Measurements from ENCODE around the gene PMAIP1. TPM values are rescaled to one million over a fixed set of nuclear protein-coding genes. Genes with fewer than 3 reads are reported as not detected.

The PMAIP1 gene
- total RNA-seq, 3 donors from 2014 or later: 1.2 to 2.2 (median 2.1) TPM

- no peak for DNase-seq
- Histone ChIP-seq H3K36me3 (ENCODE audit: low read depth) (no peaks in the 10 kb centered on the region), H3K4me1 (ENCODE audit: low read depth) (peaks cover 12% of the 10 kb centered on the region), H3K4me3 (no peak overlapping the region), H3K9me3 (no peaks in the 10 kb centered on the region)
- intact Hi-C loops (cut with DNase I, micrococcal nuclease): no loop called here
- no peak for ATAC-seq
- TF ChIP-seq CTCF (IDR thresholded peaks at IDR 0.05): no peak
Measured at GRCh38 chr18:59902993-59903610, 3.3 kb downstream of the PMAIP1 start.

- no peak for ATAC-seq
- intact Hi-C loops (cut with DNase I, micrococcal nuclease): no loop called here
- no peak for TF ChIP-seq CTCF (IDR thresholded peaks at IDR 0.05)
- Histone ChIP-seq H3K9me3 (no peaks in the 10 kb centered on the region), H3K36me3 (ENCODE audit: low read depth) (no peaks in the 10 kb centered on the region), H3K4me3 (no peak overlapping the region), H3K4me1 (ENCODE audit: low read depth) (peaks cover 5% of the 10 kb centered on the region)
- no peak for DNase-seq
Measured at GRCh38 chr18:59904011-59904601, 4.3 kb downstream of the PMAIP1 start.

GRCh38 chr18:59905686-59906091, 5.9 kb downstream of the PMAIP1 start:
- Histone ChIP-seq H3K9me3 (no peaks in the 10 kb centered on the region), H3K36me3 (ENCODE audit: low read depth) (no peaks in the 10 kb centered on the region), H3K4me1 (ENCODE audit: low read depth) (peaks cover 5% of the 10 kb centered on the region), H3K4me3 (no peak overlapping the region)
- no peak for TF ChIP-seq CTCF (IDR thresholded peaks at IDR 0.05)
- intact Hi-C loops (cut with DNase I, micrococcal nuclease): no loop called here
- no peak for DNase-seq
- no peak for ATAC-seq

DNA sequence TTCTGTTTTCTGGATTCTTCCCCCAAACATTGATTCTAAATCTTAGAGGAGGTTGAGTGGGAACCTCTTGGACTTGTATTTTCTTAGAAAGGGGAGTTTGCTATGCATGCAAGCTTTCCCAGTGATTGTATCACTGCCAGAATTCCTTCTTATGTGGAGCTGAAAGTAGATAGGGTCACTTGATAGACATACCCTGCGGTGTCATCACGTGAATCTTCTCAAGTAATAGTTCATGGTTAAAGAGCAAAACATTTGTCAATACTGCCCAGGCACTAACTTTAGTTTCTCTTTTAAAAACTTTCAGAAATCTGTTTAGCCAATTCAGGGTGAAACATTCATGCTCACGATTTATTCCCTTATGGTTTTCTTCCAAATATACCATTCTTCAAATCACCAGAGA, 6.4 kb downstream of the PMAIP1 start:
- TF ChIP-seq CTCF (IDR thresholded peaks at IDR 0.05): no peak
- Histone ChIP-seq H3K36me3 (ENCODE audit: low read depth) (no peaks in the 10 kb centered on the region), H3K9me3 (no peaks in the 10 kb centered on the region), H3K4me3 (no peak overlapping the region), H3K4me1 (ENCODE audit: low read depth) (peaks cover 2% of the 10 kb centered on the region)
- ATAC-seq: no peak
- intact Hi-C loops (cut with DNase I, micrococcal nuclease): no loop called here
- DNase-seq: no peak

- Histone ChIP-seq H3K4me1 (ENCODE audit: low read depth) (no peaks in the 10 kb centered on the region), H3K36me3 (ENCODE audit: low read depth) (no peaks in the 10 kb centered on the region), H3K4me3 (no peak overlapping the region), H3K9me3 (no peaks in the 10 kb centered on the region)
- intact Hi-C loops (cut with DNase I, micrococcal nuclease): no loop called here
- DNase-seq: no peak
- ATAC-seq: no peak
- no peak for TF ChIP-seq CTCF (IDR thresholded peaks at IDR 0.05)
Measured at GRCh38 chr18:59907172-59907571, 7.4 kb downstream of the PMAIP1 start.

All from mucosa of descending colon (tissue), 3 donors.